Erythroblast (primary cell): ENCODE measurements around the gene FNDC3A.

Source experiments
- GATA1 ChIP-seq: IDR thresholded peaks from 2 replicates; pipeline ENCODE4 v1.6.1; 2011; ENCODE audit warnings: low read depth, mild to moderate bottlenecking, control low read depth, low read length, moderate library complexity
- POLR2A ChIP-seq: IDR thresholded peaks from 2 replicates; pipeline ENCODE4 v1.6.1; 2011; ENCODE audit warnings: mild to moderate bottlenecking, low read length

DNA sequence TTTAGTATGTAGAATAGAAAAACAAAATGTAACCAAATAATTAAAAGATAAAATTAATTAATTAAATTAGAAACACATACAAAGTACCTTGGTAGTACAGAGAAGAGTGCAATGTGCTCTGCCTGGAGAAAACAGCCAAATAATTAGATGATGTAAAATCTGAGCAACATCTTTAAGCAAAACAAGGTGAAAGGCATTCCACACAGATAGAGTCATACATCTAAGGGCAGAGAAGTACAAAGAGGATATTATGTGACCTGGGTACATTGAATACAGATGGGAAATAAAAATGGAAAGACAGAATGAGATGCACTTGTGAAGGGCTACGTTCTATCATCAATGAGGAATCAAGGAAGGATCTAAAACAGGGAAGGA is 25.2 kb upstream of the FNDC3A start:
- TF ChIP-seq POLR2A = no peak
- no peak for TF ChIP-seq GATA1
